ENCODE results near the gene ADAM10.

DNA sequence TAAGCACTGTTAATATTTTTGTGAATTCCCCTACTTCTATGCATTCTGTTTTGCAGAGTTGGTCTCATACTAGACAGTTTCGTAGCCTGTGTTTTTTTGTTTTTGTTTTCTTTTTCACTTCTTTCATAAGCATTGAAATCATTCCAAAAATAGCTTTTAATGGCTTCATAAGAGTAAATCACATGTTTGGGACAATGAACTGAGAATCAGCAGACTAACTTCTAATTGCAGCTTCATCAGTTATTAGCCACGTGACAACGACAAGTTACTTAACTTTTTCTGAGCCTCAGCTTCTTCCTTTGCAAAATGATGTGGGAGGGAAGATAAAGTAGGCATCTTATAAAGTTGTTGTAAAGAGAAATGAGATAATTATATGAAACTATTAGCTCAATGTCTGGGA is 193.0 kb downstream of the ADAM10 start:
- TF ChIP-seq POLR2A (IDR thresholded peaks at IDR 0.05; ENCODE audit: low read depth, low read length) = no peak
- TF ChIP-seq TAF1 (IDR thresholded peaks at IDR 0.05; ENCODE audit: borderline replicate concordance, low read depth, low read length) = no peak
- no peak for TF ChIP-seq POLR2AphosphoS5 (IDR thresholded peaks at IDR 0.05; ENCODE audit: low read depth, low read length)

Measured in GM12892 (cell line).